Muscle layer of duodenum (tissue), 2 donors: ENCODE data around the gene MAP2K3.

Experiments used
- H3K27ac ChIP-seq: one replicate; pipeline ENCODE4 v1.7.0; 2013; ENCODE audit warnings: mild to moderate bottlenecking, low read length
- H3K27me3 ChIP-seq: one replicate; pipeline ENCODE4 v1.7.0; 2013; ENCODE audit warnings: low read depth, mild to moderate bottlenecking, control low read depth, low read length
- H3K36me3 ChIP-seq, 2 donors: one replicate each; pipeline ENCODE4 v1.7.0; 2013; ENCODE audit warnings: low read length in 2 of 2, control low read depth in 1 of 2, mild to moderate bottlenecking in 1 of 2; ENCODE audit not compliant: insufficient read depth in 2 of 2, control insufficient read depth in 1 of 2
- H3K4me1 ChIP-seq, 2 donors: one replicate each; pipeline ENCODE4 v1.7.0; 2013; ENCODE audit warnings: low read length in 2 of 2, mild to moderate bottlenecking in 2 of 2, control low read depth in 1 of 2, moderate library complexity in 1 of 2; ENCODE audit not compliant: insufficient read depth in 2 of 2, control insufficient read depth in 1 of 2
- H3K4me3 ChIP-seq, 2 donors: one replicate each; pipeline ENCODE4 v1.7.0; 2013; ENCODE audit warnings: low read length in 2 of 2, low read depth in 1 of 2, mild to moderate bottlenecking in 1 of 2
- H3K9me3 ChIP-seq, 2 donors: one replicate each; pipeline ENCODE4 v1.7.0; 2013; ENCODE audit warnings: low read length in 2 of 2, control low read depth in 1 of 2, mild to moderate bottlenecking in 1 of 2; ENCODE audit not compliant: control insufficient read depth in 1 of 2
- donor health status: healthy.

Gene MAP2K3

GRCh38 chr17:21286066-21286770, 1.7 kb downstream of the MAP2K3 start:
- H3K9me3 ChIP-seq, result no peaks in the 10 kb centered on the region
- peak overlapping the region; percentile 99 for H3K27ac ChIP-seq
- peaks cover under 1 to 4% of the 10 kb centered on the region in 2 donors for H3K36me3 ChIP-seq
- H3K4me3 ChIP-seq, result peak overlapping the region; percentile 96 to 98
- H3K4me1 ChIP-seq, result peaks cover 27 to 43% of the 10 kb centered on the region in 2 donors
- no peaks in the 10 kb centered on the region for H3K27me3 ChIP-seq

DNA sequence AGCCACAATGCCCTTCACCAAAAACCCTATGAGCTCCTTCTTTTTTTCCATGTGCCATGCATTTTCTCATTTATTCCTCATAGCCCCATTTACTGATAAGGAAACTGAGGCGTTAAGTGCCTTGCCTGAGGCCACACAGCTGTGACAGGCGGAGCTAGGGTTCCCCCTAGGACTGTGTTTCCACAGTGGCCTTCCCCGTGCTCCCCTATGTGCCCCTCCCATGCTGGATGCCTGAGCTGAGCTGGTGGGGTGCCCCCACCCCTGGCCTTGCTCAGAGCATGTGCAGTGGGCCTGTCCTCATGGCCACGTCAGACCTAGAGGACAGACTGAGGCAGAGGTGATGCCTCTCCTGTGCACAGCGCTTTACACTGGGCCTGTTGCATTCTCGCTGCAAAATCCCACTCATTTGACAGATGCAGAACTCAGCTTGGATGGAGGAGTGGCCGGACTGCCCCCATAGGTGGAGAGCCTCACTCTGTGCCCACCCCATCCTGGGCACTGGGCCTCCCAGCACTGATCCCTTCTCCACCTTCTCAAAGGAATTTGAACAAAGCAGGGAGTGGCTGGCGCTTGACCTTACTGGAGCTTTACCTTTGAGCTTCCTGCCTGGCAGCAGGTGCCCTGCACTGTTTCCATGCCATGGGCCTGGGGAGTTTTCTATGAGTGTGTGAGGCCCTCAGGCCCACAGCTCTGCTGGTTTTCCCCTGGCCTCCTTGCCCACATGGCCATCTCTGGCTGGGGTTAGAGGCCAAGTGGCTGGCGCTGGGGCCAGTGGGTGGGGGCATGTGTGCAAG, 2.6 kb downstream of the MAP2K3 start:
- H3K4me1 ChIP-seq, result peaks cover 27 to 43% of the 10 kb centered on the region in 2 donors

GRCh38 chr17:21287703-21288449, 3.4 kb downstream of the MAP2K3 start:
- Histone ChIP-seq H3K9me3 (no peaks in the 10 kb centered on the region), H3K27ac (peak overlapping the region; percentile 99), H3K4me3 (peak overlapping the region; percentile 96 to 98), H3K4me1 (peaks cover 27 to 43% of the 10 kb centered on the region in 2 donors), H3K36me3 (peaks cover 4 to 8% of the 10 kb centered on the region in 2 donors), H3K27me3 (no peaks in the 10 kb centered on the region)

More for the DNA sequence above, 2.6 kb downstream of the MAP2K3 start:
- Histone ChIP-seq H3K4me3 (peak overlapping the region; percentile 96 to 98), H3K27ac (peak overlapping the region; percentile 99), H3K9me3 (no peaks in the 10 kb centered on the region), H3K27me3 (no peaks in the 10 kb centered on the region), H3K36me3 (peaks cover 4 to 8% of the 10 kb centered on the region in 2 donors)

GRCh38 chr17:21288571-21289017, 4.1 kb downstream of the MAP2K3 start:
- Histone ChIP-seq H3K4me1 (peaks cover 27 to 43% of the 10 kb centered on the region in 2 donors), H3K27me3 (no peaks in the 10 kb centered on the region), H3K4me3 (peak overlapping the region; percentile 47 to 96), H3K27ac (peak overlapping the region; percentile 99), H3K36me3 (peaks cover 4 to 8% of the 10 kb centered on the region in 2 donors), H3K9me3 (no peaks in the 10 kb centered on the region)

GRCh38 chr17:21289175-21289901, 4.8 kb downstream of the MAP2K3 start:
- Histone ChIP-seq H3K4me3 (peak overlapping the region in 1 of 2 donors; percentile 96), H3K27ac (peak overlapping the region; percentile 99), H3K4me1 (peaks cover 27 to 46% of the 10 kb centered on the region in 2 donors), H3K36me3 (peaks cover 4 to 8% of the 10 kb centered on the region in 2 donors), H3K9me3 (no peaks in the 10 kb centered on the region), H3K27me3 (no peaks in the 10 kb centered on the region)

DNA sequence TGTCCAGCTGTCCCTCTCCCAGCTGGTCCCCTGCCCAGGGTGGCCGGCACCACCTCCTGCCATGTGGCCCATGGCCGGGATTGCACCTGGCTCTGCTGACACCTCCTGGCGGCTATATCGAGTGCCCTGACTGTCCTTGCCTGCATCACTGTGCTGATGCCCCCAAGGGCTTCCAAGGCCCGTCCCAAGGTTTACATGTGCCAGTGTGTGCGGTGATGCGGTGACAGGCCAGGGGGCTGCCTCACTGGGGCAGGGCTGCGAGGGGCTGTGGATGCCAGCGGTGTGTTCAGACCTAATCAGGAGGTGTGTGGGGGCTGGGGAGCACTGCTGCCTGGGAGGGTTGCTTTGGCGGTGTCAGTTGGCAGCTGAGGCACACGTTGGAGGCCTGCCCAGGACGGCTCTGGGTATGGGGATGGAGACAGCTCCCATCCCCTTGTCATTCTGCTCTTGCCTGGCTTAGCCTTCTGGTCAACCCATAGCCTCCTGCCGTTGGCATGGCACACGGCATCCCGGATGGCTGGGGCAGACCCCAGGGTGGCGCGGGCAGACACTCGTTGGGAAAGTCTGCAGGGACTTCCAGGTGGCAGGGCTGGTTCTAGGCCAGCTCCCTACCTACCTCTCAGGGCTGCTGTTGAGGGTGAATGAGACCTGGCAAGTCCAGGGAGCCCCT, 5.5 kb downstream of the MAP2K3 start:
- peaks cover 27 to 46% of the 10 kb centered on the region in 2 donors for H3K4me1 ChIP-seq
- H3K27ac ChIP-seq, result peak overlapping the region; percentile 31
- no peak overlapping the region for H3K4me3 ChIP-seq
- peaks cover 4 to 8% of the 10 kb centered on the region in 2 donors for H3K36me3 ChIP-seq
- H3K9me3 ChIP-seq, result no peaks in the 10 kb centered on the region
- no peaks in the 10 kb centered on the region for H3K27me3 ChIP-seq

DNA sequence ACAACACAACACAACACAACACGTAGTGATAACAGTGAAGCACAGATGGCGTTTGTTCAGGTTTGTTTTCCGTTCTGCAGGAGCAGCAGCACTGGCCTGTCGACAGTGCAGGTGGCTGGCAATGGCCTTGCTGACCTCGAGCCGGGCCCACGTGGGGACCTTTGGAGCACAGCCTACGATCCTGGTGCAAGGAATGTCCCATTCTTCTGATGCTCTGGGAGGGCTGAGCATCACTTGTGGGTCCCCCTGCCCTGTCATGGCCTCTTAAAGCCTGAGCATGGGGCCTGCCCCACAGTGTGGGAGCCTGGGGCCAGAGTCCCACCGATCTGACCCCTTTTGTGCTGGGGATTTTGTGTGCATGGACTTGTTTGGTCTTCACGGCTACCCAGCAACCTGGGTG, 6.8 kb downstream of the MAP2K3 start:
- H3K4me1 ChIP-seq, result peaks cover 27 to 52% of the 10 kb centered on the region in 2 donors
- H3K27ac ChIP-seq, result no peak overlapping the region
- H3K9me3 ChIP-seq, result no peaks in the 10 kb centered on the region
- no peaks in the 10 kb centered on the region for H3K27me3 ChIP-seq
- no peak overlapping the region for H3K4me3 ChIP-seq
- peaks cover 4 to 8% of the 10 kb centered on the region in 2 donors for H3K36me3 ChIP-seq

GRCh38 chr17:21291862-21292261, 7.4 kb downstream of the MAP2K3 start:
- Histone ChIP-seq H3K4me3 (no peak overlapping the region), H3K27me3 (no peaks in the 10 kb centered on the region), H3K4me1 (peaks cover 23 to 50% of the 10 kb centered on the region in 2 donors), H3K36me3 (peaks cover 0 to 8% of the 10 kb centered on the region in 2 donors), H3K9me3 (no peaks in the 10 kb centered on the region), H3K27ac (no peak overlapping the region)

- Histone ChIP-seq H3K9me3 (no peaks in the 10 kb centered on the region), H3K36me3 (peaks cover 1 to 8% of the 10 kb centered on the region in 2 donors), H3K27ac (no peak overlapping the region), H3K4me1 (peaks cover 14 to 37% of the 10 kb centered on the region in 2 donors), H3K4me3 (no peak overlapping the region), H3K27me3 (no peaks in the 10 kb centered on the region)
These were observed 8.6 kb downstream of the MAP2K3 start for GRCh38 chr17:21292867-21293830.
